Measurements from ENCODE around the gene MAPK6. TPM values are rescaled to one million over a fixed set of nuclear protein-coding genes. Genes with fewer than 3 reads are reported as not detected.

Gene MAPK6
- total RNA-seq, 2 donors from 2014 or later = 68.8 to 75.5 TPM

- DNase-seq (no peak), ATAC-seq (no peak)
- intact Hi-C loops (cut with DNase I, micrococcal nuclease) = no loop called here
Measured at GRCh38 chr15:52113708-52114107, 94.7 kb downstream of the MAPK6 start.

- intact Hi-C loops (cut with DNase I, micrococcal nuclease) = no loop called here
- DNase-seq (no peak), ATAC-seq (no peak)
Measured at GRCh38 chr15:52114261-52115055, 95.4 kb downstream of the MAPK6 start.

DNA sequence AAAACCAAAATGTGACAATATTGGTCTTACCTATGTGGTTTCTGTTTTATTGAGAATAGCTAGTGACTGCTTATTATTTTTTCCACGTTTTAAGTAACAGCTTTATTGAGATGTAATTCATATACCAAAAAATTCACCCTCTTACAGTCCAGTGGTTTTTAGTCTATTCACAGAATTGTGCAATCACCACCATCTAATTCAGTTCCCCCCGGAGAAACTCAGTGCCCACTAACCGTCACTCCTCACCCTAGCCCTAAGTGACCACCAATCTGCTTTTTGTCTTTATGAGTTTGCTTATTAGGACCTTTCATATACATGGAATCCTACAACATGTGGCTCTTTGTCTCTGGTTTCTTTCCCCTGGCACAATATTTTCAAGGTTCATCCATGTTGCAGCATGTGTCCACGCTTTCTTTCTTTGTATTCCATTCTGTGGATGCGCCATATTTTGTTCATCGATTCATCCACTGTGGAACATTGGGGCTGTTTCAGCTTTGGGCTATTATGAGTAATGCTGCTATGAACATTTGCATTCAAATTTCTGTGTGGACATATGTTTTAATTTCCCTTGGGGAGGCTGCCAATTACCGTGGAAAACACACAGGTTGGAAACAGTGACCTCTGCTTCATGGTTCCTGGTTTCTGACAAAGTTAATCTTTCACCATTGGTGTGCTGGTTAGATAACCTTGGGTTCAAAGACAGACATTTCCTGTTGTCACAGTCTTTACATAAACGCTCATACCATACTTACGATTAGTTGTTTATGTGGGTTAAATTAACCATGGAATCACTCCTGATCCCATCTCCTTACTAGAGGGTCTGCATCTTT, 96.8 kb downstream of the MAPK6 start:
- DNase-seq = no peak
- intact Hi-C loops (cut with DNase I, micrococcal nuclease) = no loop called here

More for the DNA sequence above, 96.8 kb downstream of the MAPK6 start:
- ATAC-seq = peak; percentile 85

Other genes starting within 250 kb of the MAPK6 start
- gene TMOD3, start 189.6 kb upstream of the MAPK6 start, total RNA-seq = 10 to 100 TPM; 63.5 to 72.2 TPM
- 10 to 100 TPM; 23.7 to 25.3 TPM for gene LEO1, start 47.4 kb upstream of the MAPK6 start, total RNA-seq
- 1 to 10 TPM in 1 of 2 donors, under 1 TPM in 1; 0.55 to 1.3 TPM for gene BCL2L10, start 93.6 kb downstream of the MAPK6 start, total RNA-seq
- gene GNB5, start 172.2 kb downstream of the MAPK6 start, total RNA-seq = 1 to 10 TPM; 5.4 to 9.2 TPM